Cerebellar cortex (tissue), 1 donor: ENCODE results near the gene VWA5B2.
A peak's percentile ranks its signal among the peaks of the same experiment; 100 is the strongest.

ENCODE experiments used
- DNase-seq: peaks from one replicate; pipeline ENCODE4 v3.0.0-alpha.2; 2015; ENCODE audit warnings: low spot score

VWA5B2 gene

GRCh38 chr3:184229394-184230080 lies at the start of gene VWA5B2:
Gene VWA5B2, plus strand, starts transcription at chr3:184229585. Its CDS starts 944 bp downstream, at chr3:184230529.
- DNase-seq: peak; percentile 70

DNA sequence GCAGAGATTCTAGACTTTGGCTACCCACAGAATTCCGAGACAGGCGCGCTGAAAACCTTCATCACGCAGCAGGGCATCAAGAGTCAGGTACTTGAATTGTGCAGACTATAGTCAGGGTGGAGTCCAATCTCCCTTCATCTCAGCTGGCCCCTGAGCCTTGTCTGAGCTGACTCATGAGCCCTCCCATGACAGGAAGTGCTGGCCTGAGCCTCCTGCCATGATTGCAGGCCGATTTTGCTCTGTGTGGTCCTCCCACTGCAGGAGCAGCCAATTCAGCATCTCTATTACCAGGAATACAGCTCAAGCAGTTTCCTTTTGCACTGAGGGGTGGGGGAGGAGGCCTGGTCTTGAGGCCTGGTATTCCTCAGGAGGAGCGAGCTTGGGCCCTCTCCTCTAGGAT lies 49.2 kb upstream of the VWA5B2 start:
- no peak for DNase-seq

GRCh38 chr3:184181596-184181995 lies 47.8 kb upstream of the VWA5B2 start:
- DNase-seq: no peak

GRCh38 chr3:184183679-184184078 lies 45.7 kb upstream of the VWA5B2 start:
- DNase-seq: no peak

DNA sequence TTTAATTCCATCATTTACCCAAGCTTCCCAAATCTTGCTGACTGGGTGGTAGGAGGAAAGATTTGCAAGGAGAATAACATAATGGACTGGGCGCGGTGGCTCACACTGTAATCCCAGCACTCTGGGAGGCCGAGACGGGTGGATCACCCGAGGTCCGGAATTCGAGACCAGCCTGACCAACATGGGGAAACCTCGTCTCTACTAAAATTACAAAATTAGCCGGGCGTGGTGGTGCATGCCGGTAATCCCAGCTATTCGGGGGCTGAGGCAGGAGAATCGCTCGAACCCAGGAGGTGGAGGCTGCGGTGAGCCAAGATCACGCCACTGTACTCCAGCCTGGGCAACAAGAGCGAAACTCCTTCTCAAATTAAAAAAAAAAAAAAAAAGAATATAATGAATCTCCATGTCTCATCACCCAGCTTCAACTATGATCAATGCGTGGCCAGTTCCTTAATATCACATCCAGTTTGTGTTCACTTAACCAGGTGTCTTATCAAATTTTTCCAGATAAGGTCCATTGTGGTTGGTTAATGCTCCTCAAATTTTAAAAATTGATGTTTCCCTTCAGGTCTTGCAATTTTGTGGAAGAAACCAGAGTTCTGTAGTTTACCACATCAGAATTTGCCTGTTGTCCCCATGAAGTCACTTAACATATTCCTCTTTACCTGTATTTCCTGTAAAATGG lies 44.7 kb upstream of the VWA5B2 start:
- DNase-seq: no peak

GRCh38 chr3:184185461-184186183 lies 43.8 kb upstream of the VWA5B2 start:
- peak; percentile 99 for DNase-seq

DNA sequence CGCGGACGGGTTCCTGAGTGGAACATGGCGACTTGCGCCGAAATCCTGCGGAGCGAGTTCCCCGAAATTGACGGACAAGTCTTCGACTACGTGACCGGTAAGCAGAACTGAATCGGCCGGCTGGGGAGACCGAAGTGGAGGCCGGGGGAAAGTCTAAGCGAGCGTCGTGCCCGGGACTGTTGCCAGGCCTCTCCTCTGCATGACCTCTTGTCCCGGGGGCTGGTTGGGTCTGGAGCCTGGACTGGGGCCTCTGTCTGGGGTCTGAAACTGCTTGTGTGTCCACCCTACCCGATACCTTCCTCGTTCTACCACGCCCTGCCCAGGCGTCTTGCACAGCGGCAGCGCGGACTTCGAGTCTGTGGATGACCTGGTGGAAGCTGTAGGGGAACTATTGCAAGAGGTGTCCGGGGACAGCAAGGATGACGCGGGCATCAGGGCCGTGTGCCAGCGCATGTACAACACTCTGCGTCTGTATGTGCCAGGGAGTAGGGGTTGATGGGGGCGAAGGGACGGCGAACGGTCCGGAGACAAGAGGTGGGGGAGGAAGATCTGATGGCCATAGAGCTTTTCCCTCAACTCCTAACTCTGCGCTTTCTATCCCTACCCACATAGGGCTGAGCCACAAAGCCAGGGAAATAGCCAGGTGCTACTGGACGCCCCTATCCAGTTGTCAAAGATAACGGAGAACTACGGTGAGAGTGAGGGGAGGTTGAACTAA lies 43.0 kb upstream of the VWA5B2 start, which contains the start of gene ABCF3:
ABCF3 (plus strand) TSS at position 16 of the 718 bp plus-strand sequence; CDS start at position 25, 9 bp downstream.
- DNase-seq: no peak

GRCh38 chr3:184186902-184187207 lies 42.5 kb upstream of the VWA5B2 start:
- no peak for DNase-seq

GRCh38 chr3:184188080-184188479 lies 41.3 kb upstream of the VWA5B2 start:
- peak; percentile 22 for DNase-seq

DNA sequence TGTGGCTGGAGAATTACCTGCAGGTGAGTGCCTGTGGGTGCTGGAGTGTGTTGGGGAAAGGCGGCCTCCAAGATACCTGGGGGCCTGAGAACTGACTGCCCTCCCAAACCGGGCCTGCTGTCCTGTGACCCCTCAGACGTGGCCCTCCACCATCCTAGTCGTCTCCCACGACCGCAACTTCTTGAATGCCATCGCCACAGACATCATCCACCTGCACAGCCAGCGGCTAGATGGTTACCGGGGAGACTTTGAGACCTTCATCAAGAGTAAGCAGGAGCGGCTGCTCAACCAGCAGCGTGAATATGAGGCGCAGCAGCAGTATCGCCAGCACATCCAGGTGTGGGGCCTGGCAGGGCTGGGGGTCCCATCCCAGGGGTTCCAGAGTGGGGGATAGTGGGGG lies 40.0 kb upstream of the VWA5B2 start:
- DNase-seq: no peak

- DNase-seq: no peak
Measured at GRCh38 chr3:184192889-184193288, 36.5 kb upstream of the VWA5B2 start.

- no peak for DNase-seq
Measured at GRCh38 chr3:184193991-184194539, 35.3 kb upstream of the VWA5B2 start.

- DNase-seq: no peak
Measured at GRCh38 chr3:184196536-184196935, 32.8 kb upstream of the VWA5B2 start.

DNA sequence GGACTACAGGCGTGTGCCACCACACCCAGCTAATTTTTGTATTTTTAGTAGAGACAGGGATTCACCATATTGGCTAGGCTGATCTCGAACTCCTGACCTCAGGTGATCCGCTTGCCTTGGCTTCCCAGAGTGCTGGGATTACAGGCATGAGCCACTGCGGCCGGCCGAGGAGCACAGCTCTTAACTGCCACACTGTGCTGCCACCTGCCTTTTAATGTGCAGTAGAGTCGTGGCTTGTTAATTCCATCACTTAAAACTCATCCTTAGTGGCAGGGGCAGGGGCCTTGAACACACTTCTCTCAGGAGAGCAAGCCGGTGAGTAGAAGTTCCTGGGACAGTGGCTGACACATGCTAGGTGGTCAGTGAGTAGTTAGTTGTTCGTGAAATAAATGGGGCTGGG lies 30.9 kb upstream of the VWA5B2 start:
- DNase-seq: no peak

DNA sequence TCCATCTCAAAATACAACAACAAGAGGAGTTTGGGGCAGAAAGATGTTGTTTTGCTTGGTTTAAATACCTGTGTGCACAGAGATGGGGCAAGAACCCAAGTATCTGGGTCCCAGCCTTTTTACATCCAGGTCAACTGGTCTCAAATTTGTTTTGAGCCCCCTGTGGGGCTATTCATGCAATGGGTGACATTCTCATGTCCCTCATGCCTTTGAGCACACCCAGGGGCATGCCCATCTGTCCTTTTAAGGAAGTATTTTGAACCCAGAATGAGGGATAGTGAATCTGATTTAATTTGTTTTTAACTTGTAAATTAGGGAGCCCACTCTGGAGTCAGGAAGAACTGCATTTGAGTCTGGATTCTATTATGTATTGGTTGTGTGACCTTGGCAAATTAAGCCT lies 28.6 kb upstream of the VWA5B2 start:
- no peak for DNase-seq

DNA sequence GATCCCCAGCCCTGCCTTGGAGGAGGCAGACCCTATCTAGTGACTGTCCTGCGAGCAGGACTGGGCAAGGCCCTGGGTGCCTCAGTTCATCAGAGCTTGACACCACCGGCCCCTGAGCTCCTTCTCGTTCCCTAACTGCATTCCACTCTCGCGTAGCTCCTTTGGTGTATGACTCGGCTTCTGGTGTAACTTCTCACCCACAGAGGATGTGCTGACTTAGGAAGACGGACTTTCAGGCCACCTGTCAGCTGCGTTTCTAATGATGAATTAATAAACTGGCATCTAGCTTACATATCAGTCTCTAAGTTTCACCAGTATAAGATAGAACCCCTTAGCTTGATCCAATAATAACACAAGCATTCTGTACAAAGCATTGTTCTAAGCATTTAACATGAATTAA lies 25.9 kb upstream of the VWA5B2 start:
- no peak for DNase-seq

- no peak for DNase-seq
Measured at GRCh38 chr3:184209146-184209923, 20.1 kb upstream of the VWA5B2 start.

- no peak for DNase-seq
Measured at GRCh38 chr3:184211297-184211696, 18.1 kb upstream of the VWA5B2 start.

DNA sequence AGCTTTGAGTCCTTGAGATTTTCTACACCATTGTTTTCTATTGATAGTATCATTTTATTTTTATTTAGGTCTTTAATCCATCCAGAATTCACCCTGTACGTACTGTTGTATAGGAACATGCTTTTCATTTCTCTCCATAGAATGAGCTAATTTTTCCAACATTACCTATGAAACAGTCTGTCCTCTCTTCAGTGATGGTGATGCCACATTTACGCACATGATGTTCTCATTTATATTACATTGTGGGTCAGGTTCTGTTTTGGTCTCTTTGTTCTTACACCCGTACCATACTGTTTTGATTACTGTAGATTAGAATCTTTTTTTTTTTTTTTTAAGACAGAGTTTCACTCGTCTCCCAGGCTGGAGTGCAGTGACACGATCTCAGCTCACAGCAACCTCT lies 17.7 kb upstream of the VWA5B2 start:
- DNase-seq: no peak

GRCh38 chr3:184218814-184219213 lies 10.6 kb upstream of the VWA5B2 start:
- DNase-seq: no peak

DNA sequence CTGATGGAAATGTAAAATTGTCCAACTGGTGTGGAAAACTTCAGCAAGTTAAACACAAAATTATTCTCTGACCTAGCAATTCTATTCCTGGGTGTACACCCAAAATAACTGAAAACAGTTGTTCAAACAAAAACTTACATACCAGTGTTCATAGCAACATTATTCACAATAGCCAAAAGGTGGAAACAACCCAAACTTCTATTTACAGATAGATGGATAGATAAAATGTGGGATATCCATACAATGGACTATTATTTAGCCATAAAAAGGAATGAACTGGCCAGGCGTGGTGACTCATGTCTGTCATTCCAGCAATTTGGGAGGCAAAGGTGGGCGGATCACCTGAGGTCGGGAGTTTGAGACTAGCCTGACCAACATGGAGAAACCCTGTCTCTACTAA lies 6.9 kb upstream of the VWA5B2 start:
- no peak for DNase-seq
